AML-193 (cell line): ENCODE measurements around the gene EPN3.

Experiments used
- DNase-seq, 2 experiments: peaks; one replicate each; lab custom pipeline; 2025; lab: John Stamatoyannopoulos, UW

EPN3 gene

GRCh38 chr17:50511058-50511457 lies 21.5 kb upstream of the EPN3 start:
- DNase-seq, result no peak

- DNase-seq, result no peak
Measured at GRCh38 chr17:50513495-50513894, 19.0 kb upstream of the EPN3 start.

DNA sequence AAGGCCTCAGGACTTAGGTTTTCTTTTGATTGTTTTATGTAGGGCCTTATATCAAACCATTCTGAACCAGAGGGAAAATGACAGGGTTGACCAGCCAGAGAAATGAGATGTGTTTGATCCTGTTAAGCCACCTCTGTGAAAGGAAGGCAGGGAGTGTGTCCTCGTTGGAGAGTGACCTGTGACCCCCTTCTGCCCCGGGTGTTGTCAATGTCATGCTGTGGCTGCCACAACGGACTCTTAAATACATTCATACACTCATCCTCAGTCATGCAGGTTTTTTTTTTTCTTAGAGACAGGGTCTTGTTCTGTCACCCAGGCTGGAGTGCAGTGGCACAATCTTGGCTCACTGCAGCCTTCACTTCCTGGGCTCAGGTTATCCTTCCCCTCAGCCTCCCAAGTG lies 18.1 kb upstream of the EPN3 start:
- no peak for DNase-seq

DNA sequence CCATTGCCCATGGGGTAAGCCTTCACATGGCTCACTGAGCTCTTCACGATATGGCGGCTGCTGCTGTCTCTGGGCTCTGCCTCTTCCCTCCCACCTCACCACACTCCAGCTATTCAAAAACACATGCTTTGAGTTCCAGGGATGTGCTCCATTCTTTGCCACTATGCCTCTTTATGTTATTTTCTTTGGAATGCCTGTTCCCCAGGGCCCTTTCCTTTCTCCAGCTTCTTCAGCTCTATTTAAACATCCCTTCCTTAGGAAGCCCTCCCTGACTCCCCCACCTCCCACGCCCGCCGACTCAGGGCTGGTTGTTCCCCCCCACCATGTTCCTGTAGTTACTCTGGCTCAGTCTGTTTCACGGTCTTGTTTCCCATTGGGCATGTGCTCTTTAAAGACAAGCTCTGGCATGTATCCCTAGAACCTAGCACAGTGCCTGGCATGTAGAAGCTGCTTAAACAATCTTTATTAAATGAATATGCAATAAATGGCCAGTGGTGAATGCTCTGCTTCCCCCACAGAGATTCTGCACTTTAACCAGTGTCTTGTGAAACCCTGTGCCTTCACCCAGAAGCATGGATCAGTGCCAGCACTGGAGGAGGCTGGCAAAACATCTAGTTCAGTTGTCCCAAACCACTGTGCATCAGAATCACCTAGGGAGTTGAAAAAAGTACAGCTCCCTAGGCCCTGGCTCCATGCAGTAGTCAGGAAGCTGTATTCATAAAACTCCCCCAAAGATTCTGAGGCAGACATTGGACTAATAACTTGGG lies 17.4 kb upstream of the EPN3 start:
- peak; percentile 72 to 82 for DNase-seq

- no peak for DNase-seq
Measured at GRCh38 chr17:50517011-50517410, 15.5 kb upstream of the EPN3 start.

GRCh38 chr17:50517504-50518383 lies 14.8 kb upstream of the EPN3 start:
- DNase-seq, result no peak

GRCh38 chr17:50518384-50519023 lies 14.0 kb upstream of the EPN3 start:
- no peak for DNase-seq

- no peak for DNase-seq
Measured at GRCh38 chr17:50519141-50519834, 13.2 kb upstream of the EPN3 start.

DNA sequence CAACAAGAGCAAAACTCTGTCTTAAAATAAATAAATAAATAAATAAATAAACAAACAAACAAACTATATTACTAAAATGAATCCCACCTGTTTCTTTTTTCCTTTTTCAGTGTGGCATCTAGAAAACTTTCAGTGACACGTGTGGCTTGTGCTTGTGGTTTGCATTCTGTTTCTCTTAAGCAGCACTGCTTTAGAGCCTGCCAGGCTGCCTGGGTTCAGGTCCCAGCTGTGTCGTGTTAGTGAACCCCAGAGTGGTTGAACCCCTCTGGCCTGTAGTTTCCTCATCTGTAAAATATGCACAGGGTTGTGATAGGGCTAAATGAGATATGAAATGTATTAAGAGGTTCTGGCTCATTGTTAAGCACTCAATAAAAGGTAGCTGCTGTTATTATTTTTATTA lies 12.1 kb upstream of the EPN3 start:
- no peak for DNase-seq

GRCh38 chr17:50521514-50521913 lies 11.0 kb upstream of the EPN3 start:
- DNase-seq, result no peak

GRCh38 chr17:50522766-50523165 lies 9.8 kb upstream of the EPN3 start:
- DNase-seq, result no peak

DNA sequence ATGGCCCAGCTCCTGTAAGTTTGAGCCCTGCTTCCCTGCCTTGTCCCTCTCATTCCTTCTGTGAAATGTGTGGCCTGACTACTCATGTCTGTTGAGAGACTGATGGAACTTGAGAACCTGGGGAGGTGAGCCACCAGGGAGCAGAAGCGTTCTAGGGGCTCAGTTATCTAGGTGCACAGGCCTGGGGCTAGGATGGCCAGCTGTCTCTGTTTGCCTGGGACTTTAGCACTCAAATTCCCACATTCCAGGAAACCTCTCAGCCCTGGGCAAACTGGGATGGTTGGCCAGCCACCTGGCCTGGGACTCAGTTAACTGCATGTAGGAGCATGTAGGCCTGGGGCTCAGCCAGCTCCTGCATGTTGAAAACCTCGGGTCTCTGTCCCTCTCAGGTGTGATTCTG lies 9.3 kb upstream of the EPN3 start:
- no peak for DNase-seq

DNA sequence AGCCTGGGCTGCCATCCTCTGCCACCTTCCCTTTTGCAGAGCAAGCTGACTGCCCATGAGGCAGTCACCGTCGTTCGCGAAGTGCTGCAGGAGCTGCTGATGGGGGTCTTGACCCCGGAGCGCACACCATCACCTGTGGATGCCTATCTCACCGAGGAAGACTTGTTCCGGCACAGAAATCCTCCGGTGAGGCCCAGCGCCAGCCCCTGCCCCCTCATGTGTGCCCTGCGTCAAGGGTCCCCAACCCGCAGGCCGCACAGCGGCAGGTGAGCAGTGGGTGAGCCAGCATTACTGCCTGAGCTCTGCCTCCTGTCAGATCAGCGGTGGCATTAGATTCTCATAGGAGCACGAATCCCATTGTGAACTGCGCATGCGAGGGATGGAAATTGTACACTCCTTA lies 7.7 kb upstream of the EPN3 start:
- no peak for DNase-seq

DNA sequence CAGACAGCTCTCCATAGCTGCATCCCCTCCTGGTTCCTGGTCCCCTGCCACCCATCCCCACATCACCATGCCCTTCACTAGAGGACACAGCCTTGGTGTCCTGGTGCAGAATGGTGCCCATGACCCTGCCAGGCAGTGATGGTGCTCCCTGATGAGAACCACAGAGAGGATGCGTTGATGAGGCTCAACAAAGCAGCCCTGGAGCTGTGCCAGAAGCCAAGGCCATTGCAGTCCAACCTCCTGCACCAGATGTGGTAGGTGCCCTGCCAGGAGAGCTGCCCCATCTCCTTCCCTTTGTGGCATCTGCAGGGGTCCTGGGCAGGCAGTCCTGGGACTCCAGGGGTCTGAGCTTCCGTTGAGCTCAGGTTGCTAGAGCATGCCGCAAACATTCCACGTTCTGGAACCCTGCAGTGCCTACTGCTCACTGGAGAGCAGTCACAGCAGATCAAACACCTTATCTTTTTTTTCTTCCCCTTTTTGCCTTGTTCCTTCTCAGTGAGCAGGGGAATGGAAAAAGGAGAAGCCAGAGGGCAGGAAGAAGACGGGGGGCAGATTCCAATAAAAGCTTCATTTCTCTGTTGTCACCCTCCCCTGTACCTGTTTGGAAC lies 5.3 kb upstream of the EPN3 start:
- DNase-seq, result peak; percentile 63 to 68

- no peak for DNase-seq
Measured at GRCh38 chr17:50527949-50528474, 4.5 kb upstream of the EPN3 start.

DNA sequence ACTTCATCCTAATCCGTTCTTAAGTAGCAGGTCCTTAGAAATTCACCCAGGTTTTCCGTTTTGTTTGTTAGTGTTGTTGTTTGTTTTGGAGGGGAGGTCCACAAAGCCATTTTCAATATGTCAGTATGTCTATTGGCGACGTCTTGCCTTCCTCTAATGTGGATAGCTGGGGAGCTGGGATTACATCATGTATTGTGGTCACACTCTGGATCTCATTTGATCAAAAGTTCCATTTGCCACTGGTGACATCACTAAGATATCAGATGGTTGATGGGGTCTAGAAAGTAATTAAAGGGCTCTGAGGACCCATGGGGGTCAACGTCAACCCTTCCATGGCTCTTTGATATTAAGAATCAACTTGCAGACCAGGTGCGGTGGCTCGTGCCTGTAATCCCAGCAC lies 2.7 kb upstream of the EPN3 start:
- DNase-seq, result no peak

- no peak for DNase-seq
Measured at GRCh38 chr17:50531428-50532025, 1.0 kb upstream of the EPN3 start.

GRCh38 chr17:50533185-50533584 lies 650 bp downstream of the EPN3 start:
- no peak for DNase-seq

DNA sequence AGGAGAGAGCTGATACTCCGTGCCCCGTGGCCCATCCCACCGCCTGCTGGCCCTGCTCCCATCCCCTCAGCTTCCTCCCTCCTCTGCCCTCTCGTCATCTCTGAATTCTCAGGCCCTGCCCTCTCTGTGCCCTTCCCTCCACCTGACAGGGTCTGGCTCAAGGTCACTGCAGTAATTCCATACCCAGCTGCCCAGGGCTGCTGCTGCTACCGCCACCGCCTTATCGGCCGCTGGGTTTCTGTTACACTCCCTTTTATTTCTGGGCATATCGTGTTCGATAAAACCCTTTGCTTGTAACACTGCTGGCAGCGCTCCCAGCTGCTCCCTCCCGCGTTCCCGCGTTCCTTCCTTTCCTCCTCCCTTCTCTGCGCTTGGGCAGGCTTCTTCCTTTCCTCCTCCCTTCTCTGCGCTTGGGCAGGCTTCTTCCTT lies 1.2 kb downstream of the EPN3 start:
- DNase-seq, result no peak

DNA sequence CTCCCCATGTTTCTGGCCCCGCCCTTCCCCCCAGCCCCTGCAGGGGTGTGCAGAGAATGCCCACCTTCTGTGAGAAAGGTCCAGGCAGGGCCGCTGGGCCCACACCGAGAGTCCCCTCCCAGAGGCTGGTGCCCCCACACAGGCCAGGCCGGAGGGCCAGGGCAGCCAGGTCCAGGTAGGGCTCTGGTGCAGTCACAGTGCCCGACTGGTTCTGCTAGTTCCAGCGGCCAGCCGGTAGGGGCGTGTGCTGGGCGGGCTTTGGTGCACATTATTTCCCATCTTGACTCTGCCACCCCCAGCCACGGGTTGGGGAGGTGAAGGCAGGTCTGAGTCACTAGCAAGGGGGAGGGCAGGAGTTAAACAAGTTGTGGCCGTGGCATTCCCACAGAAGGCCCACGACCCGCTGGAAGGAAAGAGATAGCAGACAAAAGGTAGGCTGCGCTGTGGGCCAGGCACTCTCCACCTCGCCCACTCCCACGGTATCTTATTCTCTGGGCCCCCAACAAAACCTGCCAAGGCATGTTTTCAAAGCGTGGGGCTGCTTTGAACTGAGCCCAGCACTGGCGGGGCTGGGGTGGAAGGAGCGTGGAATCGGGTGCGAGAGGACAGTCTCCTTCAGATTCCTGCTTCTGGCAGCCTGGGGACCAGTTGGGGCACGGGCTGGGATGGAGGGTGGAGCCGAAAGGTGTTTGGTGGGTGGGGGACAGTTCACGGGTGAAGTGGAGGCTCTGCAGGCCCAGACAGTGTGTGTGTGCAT lies 1.9 kb downstream of the EPN3 start:
- DNase-seq, result no peak
